WTC11 (cell line): ENCODE measurements around the gene TCF15. TPM values are rescaled to one million over a fixed set of nuclear protein-coding genes. Genes with fewer than 3 reads are reported as not detected.

ENCODE experiments used
- ATAC-seq: fragments of 200-7000 bp; cut with Tn5 transposase; 2 replicates; pipeline ENCODE4 v1.10.0; 2021; ENCODE audit warnings: mild to moderate bottlenecking, moderate library complexity
- CTCF ChIA-PET: fragments of 300-600 bp; sonication (Branson Sonifier 250); formaldehyde crosslinking; loops from one replicate; lab custom pipeline; 2021; ENCODE audit warnings: antibody characterized with exemption; lab: Charles Lee
- POLR2A ChIA-PET: fragments of 350-600 bp; sonication (Branson Sonifier 250); formaldehyde crosslinking; loops from one replicate; lab custom pipeline; 2021; ENCODE audit warnings: antibody characterized with exemption; lab: Charles Lee
- DNase-seq: peaks from one replicate; pipeline ENCODE4 v3.0.0; 2021; ENCODE audit warnings: low spot score
- H3K27ac Mint-ChIP-seq: 2 replicates; pipeline ENCODE4 v1.8.0; 2021; ENCODE audit warnings: mixed read lengths
- H3K27me3 Mint-ChIP-seq: 2 replicates; pipeline ENCODE4 v1.8.0; 2021; ENCODE audit warnings: low read depth, mild to moderate bottlenecking, moderate library complexity, mixed read lengths
- H3K36me3 Mint-ChIP-seq: 2 replicates; pipeline ENCODE4 v1.8.0; 2021; ENCODE audit warnings: mixed read lengths
- H3K4me1 Mint-ChIP-seq: 2 replicates; pipeline ENCODE4 v1.8.0; 2022; ENCODE audit warnings: mixed read lengths
- H3K4me3 Mint-ChIP-seq: 2 replicates; pipeline ENCODE4 v1.8.0; 2021; ENCODE audit warnings: mild to moderate bottlenecking, moderate library complexity, mixed read lengths
- H3K9me3 Mint-ChIP-seq: 2 replicates; pipeline ENCODE4 v1.8.0; 2021; ENCODE audit warnings: mixed read lengths
- AR ChIP-seq: fragments of 250-450 bp; sonication (Bioruptor Pico); IDR thresholded peaks from 2 replicates; pipeline ENCODE4 v1.9.0; 2021; ENCODE audit warnings: mild to moderate bottlenecking
- E2F4 ChIP-seq: sonication (generic); formaldehyde crosslinking; IDR thresholded peaks from 2 replicates; pipeline ENCODE4 v1.8.1; 2022; ENCODE audit warnings: low read depth, mild to moderate bottlenecking, moderate library complexity, missing genetic modification reagents, borderline replicate concordance
- E2F5 ChIP-seq: sonication (generic); formaldehyde crosslinking; IDR thresholded peaks from 2 replicates; pipeline ENCODE4 v1.8.1; 2022; ENCODE audit warnings: mild to moderate bottlenecking, moderate library complexity, missing genetic modification reagents
- ETV6 ChIP-seq: sonication (generic); formaldehyde crosslinking; IDR thresholded peaks from 2 replicates; pipeline ENCODE4 v1.8.1; 2022; ENCODE audit warnings: mild to moderate bottlenecking, missing genetic modification reagents
- GTF2I ChIP-seq: fragments of 250-450 bp; sonication (Bioruptor Pico); conservative IDR thresholded peaks from 2 replicates; pipeline ENCODE4 v1.4.0; 2021; ENCODE audit warnings: mild to moderate bottlenecking
- KAT7 ChIP-seq: sonication (generic); formaldehyde crosslinking; IDR thresholded peaks from 2 replicates; pipeline ENCODE4 v1.8.1; 2023; ENCODE audit warnings: missing genetic modification reagents, mild to moderate bottlenecking, borderline replicate concordance
- MAX ChIP-seq: sonication (generic); formaldehyde crosslinking; IDR thresholded peaks from 2 replicates; pipeline ENCODE4 v1.8.0; 2022; ENCODE audit warnings: mild to moderate bottlenecking, missing genetic modification reagents
- NR1H2 ChIP-seq: sonication (generic); formaldehyde crosslinking; IDR thresholded peaks from 2 replicates; pipeline ENCODE4 v1.9.0; 2021; ENCODE audit warnings: mild to moderate bottlenecking, moderate library complexity, missing genetic modification reagents
- PREB ChIP-seq: sonication (generic); formaldehyde crosslinking; IDR thresholded peaks from 2 replicates; pipeline ENCODE4 v1.8.1; 2022; ENCODE audit warnings: mild to moderate bottlenecking, missing genetic modification reagents, moderate library complexity, borderline replicate concordance
- RELA ChIP-seq: sonication (generic); formaldehyde crosslinking; IDR thresholded peaks from 2 replicates; pipeline ENCODE4 v1.8.1; 2022; ENCODE audit warnings: missing genetic modification reagents, mild to moderate bottlenecking, borderline replicate concordance
- TP53 ChIP-seq: sonication (generic); formaldehyde crosslinking; IDR thresholded peaks from 2 replicates; pipeline ENCODE4 v1.8.1; 2023; ENCODE audit warnings: mild to moderate bottlenecking, missing genetic modification reagents
- ZNF512 ChIP-seq: sonication (generic); formaldehyde crosslinking; IDR thresholded peaks from 2 replicates; pipeline ENCODE4 v1.8.1; 2022; ENCODE audit warnings: missing genetic modification reagents, borderline replicate concordance
- ZNF532 ChIP-seq: fragments of 250-450 bp; sonication (Bioruptor Pico); IDR thresholded peaks from 2 replicates; pipeline ENCODE4 v1.9.0; 2021; ENCODE audit warnings: mild to moderate bottlenecking, borderline replicate concordance
- ZNF671 ChIP-seq: fragments of 250-450 bp; sonication (Bioruptor Pico); IDR thresholded peaks from 2 replicates; pipeline ENCODE4 v1.8.0; 2021; ENCODE audit warnings: mild to moderate bottlenecking
- total RNA-seq: library from RNA; stranded (reverse); gene quantifications from 3 replicates; pipeline ENCODE4 v1.2.3, GENCODE V29; 2021
- TF ChIP-seq, protein P1 (sequence below): sonication (generic); formaldehyde crosslinking; conservative IDR thresholded peaks from 2 replicates; pipeline ENCODE4 v1.8.1; 2022; ENCODE audit warnings: mild to moderate bottlenecking, missing genetic modification reagents
- TF ChIP-seq, protein P2 (sequence below): sonication (generic); formaldehyde crosslinking; IDR thresholded peaks from 2 replicates; pipeline ENCODE4 v1.8.0; 2023; ENCODE audit warnings: missing genetic modification reagents
- TF ChIP-seq, protein P3 (sequence below): sonication (generic); formaldehyde crosslinking; conservative IDR thresholded peaks from 2 replicates; pipeline ENCODE4 v1.8.1; 2023; ENCODE audit warnings: mild to moderate bottlenecking, low read depth, missing genetic modification reagents, moderate library complexity

TCF15 gene
- total RNA-seq, 1 experiment from 2014 or later = 3.8 TPM

DNA sequence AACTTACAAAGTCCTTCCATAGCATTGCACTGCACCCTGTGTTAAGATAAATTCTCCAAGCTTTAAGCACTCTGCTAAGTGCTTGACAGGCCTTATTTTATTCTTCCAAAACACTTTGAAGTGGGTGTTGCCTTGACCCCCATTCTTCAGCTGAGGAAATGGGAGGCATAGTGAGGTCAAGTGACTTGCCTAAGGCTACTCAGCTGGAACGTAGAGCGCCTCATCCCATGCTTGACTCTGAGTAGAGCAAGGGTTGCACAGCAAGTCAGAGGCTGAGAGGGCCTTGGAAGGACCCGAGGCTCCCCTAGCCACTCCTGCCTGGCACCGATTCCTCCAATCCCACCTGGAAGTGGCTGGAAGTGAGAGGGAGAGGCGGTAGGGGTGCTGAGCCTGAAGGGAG is 46.9 kb downstream of the TCF15 start (continued):
- no peak for TF ChIP-seq PREB (CRISPR knock-in tag)
- TF ChIP-seq, protein P1, sequence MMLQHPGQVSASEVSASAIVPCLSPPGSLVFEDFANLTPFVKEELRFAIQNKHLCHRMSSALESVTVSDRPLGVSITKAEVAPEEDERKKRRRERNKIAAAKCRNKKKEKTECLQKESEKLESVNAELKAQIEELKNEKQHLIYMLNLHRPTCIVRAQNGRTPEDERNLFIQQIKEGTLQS (CRISPR knock-in tag) = no peak

- H3K27me3 Mint-ChIP-seq = no peaks in the 10 kb centered on the region
- DNase-seq = no peak
- H3K4me3 Mint-ChIP-seq = no peak overlapping the region
- ChIA-PET CTCF (interaction anchor here (0.6 to 4.4 kb wide), 19 partner anchors 10 to 177 kb away, joined by 3 to 58 read pairs (median 5); partner anchors contain the start of gene CSNK2A1), POLR2A (interaction anchor here (0.6 to 1.2 kb wide), 2 partner anchors 9 to 50 kb away, joined by 3 to 5 read pairs; no protein-coding TSS in a partner anchor)
- H3K36me3 Mint-ChIP-seq = no peaks in the 10 kb centered on the region
- no peak overlapping the region for H3K27ac Mint-ChIP-seq
- H3K4me1 Mint-ChIP-seq = peaks cover 2% of the 10 kb centered on the region; the same call in 1 of the 2 replicates
- no peak for ATAC-seq
- no peaks in the 10 kb centered on the region for H3K9me3 Mint-ChIP-seq
- TF ChIP-seq AR (CRISPR knock-in tag) = no peak
- no peak for TF ChIP-seq KAT7 (CRISPR knock-in tag)
- TF ChIP-seq E2F4 (CRISPR knock-in tag) = no peak
- TF ChIP-seq, protein P2, sequence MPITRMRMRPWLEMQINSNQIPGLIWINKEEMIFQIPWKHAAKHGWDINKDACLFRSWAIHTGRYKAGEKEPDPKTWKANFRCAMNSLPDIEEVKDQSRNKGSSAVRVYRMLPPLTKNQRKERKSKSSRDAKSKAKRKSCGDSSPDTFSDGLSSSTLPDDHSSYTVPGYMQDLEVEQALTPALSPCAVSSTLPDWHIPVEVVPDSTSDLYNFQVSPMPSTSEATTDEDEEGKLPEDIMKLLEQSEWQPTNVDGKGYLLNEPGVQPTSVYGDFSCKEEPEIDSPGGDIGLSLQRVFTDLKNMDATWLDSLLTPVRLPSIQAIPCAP = no peak
- no peak for TF ChIP-seq ZNF532 (CRISPR knock-in tag)
- TF ChIP-seq, protein P3, sequence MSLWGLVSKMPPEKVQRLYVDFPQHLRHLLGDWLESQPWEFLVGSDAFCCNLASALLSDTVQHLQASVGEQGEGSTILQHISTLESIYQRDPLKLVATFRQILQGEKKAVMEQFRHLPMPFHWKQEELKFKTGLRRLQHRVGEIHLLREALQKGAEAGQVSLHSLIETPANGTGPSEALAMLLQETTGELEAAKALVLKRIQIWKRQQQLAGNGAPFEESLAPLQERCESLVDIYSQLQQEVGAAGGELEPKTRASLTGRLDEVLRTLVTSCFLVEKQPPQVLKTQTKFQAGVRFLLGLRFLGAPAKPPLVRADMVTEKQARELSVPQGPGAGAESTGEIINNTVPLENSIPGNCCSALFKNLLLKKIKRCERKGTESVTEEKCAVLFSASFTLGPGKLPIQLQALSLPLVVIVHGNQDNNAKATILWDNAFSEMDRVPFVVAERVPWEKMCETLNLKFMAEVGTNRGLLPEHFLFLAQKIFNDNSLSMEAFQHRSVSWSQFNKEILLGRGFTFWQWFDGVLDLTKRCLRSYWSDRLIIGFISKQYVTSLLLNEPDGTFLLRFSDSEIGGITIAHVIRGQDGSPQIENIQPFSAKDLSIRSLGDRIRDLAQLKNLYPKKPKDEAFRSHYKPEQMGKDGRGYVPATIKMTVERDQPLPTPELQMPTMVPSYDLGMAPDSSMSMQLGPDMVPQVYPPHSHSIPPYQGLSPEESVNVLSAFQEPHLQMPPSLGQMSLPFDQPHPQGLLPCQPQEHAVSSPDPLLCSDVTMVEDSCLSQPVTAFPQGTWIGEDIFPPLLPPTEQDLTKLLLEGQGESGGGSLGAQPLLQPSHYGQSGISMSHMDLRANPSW (CRISPR knock-in tag) = no peak
- TF ChIP-seq MAX (CRISPR knock-in tag) = no peak
- TF ChIP-seq ETV6 (CRISPR knock-in tag) = no peak
- TF ChIP-seq E2F5 = no peak
- TF ChIP-seq NR1H2 = no peak
- TF ChIP-seq RELA (CRISPR knock-in tag) = no peak
- TF ChIP-seq GTF2I (CRISPR knock-in tag) = no peak
- no peak for TF ChIP-seq TP53 (CRISPR knock-in tag)
- no peak for TF ChIP-seq ZNF671 (CRISPR knock-in tag)
- TF ChIP-seq ZNF512 = no peak
These were observed 47.7 kb downstream of the TCF15 start for GRCh38 chr20:562232-562897.
